GM21737 (cell line): Measurements from ENCODE around the gene HK3.

Source experiments
- ATAC-seq: cut with Tn5 transposase; IDR thresholded peaks from one replicate; pipeline ENCODE4 v1.9.1; 2021; ENCODE audit warnings: mild to moderate bottlenecking, moderate library complexity; ENCODE audit not compliant: unreplicated experiment

The HK3 gene

DNA sequence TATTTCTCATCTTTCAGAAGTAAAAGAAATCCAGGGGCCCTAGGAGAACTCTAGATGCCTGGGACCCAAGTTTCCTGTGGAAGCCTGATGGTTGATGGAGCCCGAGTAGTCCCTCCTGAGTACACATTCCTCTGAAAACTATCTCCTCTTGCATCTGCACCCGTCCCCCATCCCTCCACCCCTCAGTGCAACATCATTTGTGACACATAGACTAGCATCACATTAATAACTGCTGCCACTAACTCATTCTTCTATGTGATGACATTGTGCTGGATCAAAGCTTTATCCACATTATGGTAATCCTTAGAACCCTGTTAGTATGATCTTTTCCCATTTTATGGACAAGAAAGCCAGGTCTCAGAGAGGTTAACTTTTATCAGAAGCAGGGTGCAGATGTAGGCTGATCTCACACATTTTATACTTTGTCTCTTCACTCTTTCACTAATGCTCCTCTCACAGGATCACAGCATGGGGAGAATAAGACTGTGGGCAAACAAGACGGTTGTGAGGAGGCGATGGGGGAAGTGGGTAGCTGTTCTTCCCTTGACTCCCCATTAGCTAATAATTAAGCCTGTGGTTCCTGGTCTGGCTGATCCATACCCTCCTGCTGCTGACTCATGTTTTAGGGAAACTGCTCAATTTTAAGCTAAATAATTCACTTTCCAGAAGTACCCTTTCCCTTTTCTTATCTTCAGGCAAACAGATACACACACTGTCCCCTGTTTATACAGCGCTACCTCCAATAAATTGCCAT, 3.9 kb upstream of the HK3 start:
- ATAC-seq = no peak

DNA sequence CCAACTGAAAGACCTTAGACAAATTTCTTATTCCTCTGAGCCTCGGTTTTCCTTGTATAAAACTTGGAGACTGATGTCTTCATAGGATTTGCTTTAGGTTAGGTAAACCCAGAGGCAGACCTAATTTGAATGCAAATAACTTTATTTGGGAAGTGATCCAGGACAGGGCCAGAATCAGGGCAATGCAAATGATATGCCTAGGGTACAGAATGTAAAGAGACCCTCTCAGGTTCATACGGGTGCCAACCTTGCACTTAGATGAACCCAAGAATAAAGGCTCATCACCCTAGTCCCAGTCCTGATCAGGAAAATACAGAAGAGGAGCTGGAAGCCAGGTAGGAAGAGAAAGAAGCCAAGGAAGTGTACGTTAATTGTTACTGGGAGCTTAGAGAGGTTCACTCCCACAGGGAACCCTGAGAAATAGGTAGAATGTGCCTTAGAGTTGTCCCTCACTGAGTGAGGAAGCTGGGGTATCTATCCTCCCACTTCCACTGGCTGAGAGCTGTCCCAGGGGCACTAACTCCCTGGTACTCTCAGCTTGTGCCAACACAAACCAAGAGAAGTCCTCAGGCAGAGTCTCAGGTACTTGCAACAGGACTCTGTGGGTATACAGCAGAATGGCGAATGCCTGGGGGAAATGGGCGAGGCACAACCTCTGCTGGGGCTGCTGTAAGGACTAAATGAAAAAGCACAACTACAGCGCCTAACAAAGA, 3.1 kb upstream of the HK3 start:
- ATAC-seq = no peak

DNA sequence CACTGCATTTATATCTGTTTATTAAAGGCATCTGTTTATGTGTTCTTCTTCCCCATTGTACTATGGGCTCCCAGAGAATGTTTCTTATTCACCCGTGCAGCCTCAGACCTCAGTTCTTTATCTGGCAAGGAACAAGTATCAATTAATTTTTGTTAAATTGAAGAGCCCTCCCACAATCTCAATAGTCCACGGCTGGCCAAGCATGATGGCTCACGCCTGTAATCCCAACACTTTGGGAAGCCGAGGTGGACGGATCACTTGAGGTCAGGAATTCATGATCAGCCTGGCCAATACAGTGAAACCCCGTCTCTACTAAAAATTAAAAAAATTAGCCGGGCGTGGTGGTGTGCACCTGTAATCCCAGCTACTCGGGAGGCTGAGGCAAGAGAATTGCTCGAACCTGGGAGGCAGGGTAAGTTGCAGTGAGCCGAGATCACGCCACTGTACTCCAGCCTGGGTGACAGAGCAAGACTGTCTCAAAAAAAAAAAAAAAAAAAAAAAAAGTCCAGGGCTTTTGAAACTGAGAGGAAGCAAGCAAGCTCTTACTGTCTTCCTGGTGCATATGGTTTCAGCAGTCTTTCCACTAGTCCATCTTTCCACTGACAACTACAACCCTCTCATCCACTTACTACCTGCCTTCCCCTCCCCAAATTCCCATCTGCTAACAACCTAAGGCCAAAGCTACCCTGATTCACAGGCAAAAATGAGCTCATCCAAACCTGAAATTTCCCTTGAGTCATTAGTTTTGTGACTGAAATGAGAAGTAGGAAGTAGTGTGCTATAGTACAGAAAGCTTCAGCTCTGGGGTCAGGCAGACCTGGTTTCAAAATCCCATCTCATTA, 2.3 kb upstream of the HK3 start:
- peak; percentile 48 for ATAC-seq

DNA sequence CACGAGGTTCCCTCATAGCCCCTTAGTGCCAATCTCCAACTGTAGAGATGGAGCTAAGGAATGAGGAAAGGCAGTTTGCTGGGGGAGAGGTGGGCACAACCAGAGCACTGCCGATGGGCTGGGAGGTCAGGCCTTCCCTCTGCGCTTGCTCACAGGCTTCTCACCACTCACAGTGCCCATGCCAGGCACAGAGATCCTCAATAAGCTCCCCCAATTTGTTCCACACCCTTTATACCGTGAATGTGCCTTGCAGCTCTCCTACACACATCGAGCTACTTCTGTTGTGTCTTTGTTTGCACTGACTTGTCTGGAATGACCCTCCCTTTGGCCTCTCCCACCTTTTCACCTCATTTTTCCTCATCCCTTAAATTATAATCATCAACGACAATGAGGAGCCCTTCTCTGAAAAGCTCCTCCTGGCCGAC, 1.6 kb upstream of the HK3 start:
- ATAC-seq = no peak

DNA sequence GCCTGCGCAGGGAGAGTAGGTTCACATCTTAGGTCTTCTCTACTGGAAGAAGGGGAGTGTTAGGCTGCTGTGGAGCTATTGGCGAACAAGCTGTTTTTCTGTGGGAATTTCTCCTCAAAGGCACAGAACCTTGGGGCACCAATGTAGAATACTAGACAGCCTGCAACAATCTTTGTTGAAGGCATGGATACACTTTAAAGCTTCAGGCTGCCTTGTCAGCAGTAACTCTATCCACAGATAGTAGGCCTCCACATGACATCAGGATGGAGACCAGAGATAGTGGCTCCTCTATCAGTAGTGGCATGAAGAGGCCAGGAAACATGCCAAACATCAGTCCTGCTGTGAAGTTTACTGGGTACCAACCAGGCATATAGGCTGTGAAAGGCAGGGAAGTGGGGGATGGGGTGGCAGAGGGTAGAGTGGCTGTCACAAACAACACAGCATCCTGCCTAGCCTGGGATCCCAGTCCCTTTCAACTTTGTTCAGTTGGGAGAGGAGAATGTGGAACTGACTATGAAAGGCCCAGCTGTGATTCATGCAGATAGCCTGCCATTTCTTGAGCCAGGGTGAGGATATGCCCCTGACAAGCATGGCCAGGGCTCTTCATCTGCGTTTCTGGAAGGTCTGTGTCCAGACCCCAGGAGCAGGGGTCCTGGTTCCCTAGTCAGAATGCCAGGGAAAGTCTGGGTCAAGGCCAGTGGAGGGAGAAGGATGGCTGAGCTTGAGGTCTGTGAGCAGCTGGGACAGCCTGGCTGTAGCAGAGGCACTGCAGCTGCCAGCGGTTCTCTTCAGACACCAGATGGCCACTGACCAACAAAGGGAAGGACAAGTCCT, 1.0 kb upstream of the HK3 start:
- ATAC-seq = no peak

DNA sequence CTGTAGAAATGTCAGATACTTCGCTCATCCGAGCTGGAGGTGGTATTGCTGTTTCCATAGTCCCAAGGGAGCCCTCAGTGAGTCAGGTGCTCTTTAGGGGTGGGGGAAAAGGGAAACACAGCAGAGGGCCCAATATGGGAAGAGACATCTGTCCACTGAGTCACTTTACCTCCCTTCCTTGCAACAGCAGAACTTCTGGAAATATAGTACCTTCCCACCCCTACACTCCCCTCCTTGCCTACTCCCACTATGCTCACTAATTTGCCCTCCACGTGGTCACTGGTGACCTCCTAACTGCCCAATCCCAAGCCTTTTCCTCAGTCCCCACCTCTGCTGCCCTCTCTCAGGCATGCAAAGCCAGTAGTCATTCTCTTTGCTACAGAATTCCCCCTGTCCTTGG, 1.9 kb downstream of the HK3 start:
- ATAC-seq = no peak

DNA sequence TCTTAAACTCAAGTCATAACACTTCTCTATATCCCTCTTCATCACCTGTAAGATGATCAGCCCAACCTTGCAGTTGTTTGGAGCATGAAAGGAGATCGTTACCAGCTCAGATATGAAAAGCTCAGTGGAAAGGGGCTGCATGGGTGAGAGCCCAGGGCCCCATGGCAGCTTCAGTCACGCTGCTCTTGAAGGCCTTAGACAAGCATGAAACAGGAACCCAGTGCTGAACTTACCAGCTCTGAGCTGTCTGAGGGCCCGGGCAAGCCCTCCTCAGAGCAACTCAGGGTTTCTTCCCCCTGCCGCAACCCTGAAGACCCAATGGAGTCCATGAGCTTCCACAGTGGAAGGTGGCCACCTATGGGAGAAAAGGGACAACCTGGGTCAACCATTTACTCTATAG, 3.3 kb downstream of the HK3 start:
- ATAC-seq = no peak

DNA sequence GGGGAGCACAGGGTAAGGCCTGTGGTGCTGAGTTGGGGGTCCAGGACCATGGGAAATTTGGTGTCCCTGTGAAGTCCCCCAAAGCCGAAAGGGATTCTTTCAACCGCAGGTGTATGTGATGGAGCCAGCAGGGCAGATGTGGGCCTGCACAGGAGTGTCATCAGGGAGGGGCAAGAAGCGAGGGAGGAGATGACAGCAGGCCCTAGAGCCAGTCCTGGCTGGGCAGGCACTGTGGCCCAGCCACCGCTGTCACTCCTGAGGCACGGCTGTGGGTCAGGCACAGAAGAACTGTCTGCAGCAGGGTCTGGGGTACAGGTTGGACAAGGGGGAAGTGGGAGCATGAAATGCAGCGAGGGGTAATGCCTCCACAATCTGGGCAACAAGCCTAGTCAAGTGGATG, 4.8 kb downstream of the HK3 start:
- ATAC-seq = no peak

DNA sequence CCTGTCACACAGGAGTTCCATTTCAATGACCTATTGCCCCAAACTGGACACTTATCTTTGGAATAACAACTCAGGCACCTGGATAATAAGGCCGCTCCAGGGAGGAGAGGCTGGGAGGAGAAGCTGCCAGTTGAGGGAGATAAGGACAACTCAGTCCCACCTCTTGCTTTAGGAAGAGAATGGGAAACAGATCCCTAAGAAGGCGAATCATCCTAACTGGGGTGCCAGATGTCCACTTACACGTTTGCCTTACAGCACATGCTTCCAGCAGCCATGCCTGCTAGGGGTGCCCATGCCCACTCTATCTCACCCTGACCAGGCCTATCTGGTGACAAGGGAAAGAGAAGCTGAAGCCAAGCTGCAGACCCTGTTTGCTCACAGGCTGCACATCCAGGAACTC, 6.5 kb downstream of the HK3 start:
- no peak for ATAC-seq

DNA sequence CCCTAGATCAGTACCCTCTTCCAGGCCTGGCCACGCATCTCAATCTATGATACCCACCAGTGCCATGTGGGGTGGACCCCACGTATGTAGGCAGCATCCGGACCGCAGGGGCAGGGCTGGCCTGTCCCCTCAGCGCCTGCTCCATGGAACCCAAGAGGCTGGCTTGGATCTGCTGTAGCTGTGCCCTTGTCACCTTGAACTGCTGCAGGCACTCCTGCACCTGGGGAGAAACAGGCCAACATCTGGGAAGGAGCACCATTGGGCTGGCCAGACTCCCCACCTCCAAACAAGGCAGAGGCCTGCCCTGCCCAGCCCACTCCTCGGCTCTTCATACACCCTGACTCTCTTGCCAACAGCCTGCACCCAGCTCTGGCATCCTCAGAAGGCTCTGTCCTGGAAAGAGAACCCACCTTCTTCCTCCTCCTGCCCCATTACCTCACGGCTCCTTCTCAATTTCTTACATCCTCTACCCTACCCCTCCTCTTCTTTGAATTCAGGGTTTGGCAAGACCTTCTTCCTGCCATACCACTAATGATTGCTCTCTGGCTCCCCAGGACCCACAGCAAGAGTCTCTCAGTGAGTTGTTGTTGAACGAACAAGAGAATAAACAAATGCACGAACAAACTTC, 7.7 kb downstream of the HK3 start:
- ATAC-seq = no peak

DNA sequence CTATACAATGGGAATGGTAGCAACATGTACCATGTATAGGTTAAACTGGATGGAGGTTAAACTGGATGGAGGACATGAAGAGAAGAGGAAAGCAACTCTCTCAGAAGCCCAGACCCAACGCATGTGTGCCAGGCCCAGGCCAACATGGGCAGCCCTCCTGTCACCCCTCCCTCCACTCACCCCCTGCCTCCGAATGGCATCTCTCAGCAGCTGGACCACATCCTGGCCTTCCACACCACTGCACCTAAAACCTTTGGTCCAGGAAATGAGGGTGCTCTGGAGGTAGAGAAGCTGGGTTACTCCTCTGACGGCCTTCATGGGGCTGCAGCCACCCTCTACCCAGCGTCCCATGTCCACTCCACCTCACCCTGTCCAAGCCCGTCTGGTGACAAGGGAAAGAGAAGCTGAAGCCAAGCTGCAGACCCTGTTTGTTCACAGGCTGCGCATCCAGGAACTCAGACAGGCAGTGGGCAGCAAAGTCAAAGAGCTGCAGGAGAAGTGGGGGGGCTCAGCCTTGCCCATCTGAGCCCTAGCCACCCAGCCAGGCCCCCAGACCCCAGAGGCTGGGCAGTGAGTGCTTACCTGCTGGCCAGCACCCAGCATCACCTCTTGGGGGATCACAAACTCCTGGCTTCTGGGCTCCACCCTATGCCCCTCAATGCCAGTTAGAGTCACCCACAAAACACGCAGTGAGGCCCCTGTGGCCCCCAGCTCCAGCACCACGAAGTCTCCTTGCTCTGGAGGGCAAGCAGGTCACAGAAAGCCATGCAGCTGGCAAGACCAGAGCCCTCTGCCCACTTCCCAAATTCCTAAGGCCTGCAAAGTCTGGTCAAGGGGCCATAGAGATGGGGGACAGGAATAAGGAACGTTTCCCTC, 8.5 kb downstream of the HK3 start:
- no peak for ATAC-seq

DNA sequence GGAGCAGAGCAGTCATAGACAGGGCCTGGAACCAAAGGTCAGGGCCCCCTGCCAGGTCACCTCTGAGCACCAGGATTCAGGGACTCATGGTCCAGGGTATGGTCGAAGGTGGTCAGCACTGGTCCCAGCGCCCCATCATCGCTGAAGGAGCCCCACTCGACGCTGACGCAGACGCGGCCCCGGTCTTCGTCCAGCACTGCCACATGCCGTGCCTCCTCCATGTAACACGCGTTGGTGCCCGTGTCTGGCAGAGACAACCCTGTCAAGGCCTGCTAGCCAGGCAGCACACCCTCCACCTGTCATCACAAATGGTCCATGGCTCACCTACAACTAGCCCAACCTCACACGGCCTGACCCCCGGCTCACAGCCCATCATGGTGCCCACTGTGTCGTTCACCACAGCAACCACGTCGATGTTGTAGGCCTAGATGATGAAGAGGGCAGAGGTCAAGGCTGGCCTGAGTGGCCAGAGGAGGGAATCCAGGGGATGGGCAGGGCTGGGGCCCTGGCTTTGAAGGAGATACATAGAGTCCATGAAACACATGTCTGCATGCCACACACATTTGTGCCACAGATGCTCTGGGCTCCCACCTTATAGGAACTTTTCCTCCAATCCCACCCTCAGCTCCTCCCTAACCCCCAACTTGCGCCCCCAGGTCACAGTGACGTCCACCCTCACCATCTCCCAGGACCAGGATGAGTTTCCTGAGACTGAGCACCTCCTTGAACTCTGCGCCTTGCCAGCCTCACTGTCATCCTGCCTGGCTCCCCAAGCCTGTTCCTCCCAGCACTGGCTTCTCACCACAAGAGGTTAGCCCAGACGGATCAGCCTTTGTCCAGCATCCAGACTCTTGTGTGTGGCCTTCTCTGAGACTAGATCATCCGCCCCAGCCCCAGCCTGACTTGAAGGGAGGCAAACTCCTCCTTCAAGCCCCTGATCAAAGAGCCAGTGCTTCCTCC, 9.5 kb downstream of the HK3 start:
- ATAC-seq = no peak

DNA sequence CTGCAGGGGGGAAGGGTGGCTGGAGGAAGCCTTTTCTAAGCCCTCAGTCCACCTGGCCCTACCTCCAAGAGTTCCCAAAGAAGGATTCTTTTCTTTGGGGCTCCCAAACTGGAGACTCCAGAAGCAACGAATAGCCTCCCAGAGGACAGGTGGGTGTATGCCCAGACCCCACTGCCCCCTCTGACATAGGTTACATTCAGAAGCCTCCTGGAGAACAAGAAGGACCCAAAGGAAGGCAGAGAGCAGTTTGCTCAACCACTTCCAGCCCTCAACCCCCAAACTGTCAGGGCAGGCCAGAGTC, 10.3 kb downstream of the HK3 start:
- ATAC-seq = no peak

DNA sequence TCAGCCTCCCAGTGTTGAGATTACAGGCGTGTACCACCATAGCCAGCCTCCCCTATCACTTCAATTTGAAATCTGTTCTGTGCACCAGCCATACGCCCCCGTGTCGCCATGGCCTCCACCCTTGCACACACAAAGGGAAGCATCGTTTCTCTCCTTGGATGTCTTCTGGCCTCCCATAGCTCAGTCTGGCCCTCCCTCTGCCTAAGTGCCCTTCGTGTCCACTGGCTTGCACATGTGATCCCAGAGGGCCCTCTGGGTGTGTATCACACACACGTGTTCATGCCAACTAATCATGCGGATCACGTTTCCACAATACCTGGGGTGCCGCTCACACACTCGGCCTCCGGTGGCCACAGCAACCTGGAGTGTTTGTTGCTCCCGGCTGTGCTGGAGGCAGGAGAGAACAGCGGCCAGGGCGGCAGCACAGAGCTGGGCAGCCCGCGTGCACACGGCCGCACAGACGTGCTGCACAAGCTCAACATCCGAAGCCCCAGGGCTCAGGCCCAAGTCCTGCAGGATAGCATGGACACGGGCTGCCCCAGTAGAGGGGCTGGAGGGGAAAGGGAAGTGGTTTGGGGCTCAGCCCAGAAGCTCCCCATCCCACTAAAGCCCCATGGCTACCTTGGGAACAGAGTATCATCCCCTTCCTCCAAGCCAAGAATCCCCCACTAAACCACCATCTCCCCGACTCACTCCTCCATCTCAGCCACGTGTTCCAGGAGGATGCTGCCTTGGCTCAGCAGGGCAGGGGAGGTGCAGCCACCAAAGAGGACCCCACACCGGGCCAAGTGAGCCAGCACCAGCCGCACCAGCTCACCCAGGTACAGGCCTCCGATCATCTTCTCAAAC, 10.9 kb downstream of the HK3 start:
- no peak for ATAC-seq

DNA sequence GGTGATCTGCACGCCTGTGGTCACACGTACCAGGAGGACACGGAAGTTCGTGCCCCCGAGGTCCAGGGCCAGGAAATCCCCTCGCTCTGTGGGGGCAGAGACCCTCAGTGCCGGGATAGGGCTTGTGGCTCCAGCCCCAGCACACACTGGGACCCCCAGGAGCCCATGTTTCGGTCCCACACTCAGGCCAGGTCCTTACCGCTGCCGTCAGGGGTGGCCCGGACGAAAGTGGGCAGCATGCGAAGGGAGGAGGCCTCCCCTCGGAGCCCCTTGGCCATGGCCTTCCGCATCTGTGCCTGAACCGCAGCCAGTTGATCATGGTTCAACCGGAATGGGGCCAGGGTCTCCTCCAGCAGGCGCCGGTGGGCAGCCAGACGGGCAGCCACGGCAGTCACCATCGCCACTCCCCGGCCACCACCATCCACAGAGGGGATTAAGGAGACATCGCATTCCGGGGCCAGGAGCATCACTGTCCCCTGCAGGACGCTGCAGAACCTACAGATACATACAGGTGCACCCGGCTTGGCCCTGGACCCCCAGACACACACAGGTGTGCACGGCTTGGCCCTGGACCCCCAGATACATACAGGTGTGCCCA, 11.8 kb downstream of the HK3 start:
- no peak for ATAC-seq

DNA sequence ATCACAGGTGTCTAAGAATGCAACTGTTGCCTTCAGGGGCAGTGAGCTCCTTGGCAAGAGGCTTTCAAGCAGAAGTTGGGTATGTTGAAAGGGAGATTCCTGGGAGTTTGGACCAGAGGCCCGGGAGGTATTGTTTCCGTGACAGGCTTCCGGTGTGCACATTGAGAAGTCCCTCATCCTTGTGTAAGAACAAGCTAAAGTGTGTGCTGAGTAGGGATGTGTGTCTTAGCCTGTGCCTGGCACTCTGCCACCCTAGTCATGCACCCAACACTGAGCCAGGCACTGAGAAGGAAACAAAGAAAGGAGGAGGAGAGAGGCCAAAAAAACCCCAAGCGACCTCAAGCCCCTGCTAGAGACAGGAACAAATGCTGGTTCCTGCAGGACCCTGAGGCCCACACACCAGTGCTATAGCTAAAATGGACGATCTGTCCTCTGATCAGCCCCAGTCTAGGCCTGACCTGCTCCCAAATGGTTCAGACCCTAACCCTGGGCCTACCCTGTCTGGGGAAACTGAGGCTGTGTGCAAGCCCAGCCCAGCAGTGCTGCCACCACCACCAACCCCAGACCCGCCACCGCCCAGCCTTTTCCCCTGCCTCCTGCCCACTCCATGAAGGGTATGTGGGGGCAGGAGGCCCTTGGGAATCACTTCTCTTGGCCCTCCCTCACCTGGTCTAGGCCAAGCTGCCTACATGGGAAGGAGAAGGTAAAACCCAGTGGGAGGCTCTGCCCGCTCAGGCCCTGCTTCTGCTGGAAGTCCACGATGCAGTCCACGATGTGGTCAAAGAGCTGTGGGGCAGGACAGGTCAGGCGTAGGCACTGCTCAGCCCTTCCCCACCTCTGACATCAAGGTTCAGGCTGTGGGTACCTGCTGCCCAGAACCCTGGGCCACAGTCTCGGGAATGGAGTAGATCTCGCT, 12.6 kb downstream of the HK3 start:
- ATAC-seq = no peak
